ENCODE results near the gene ANKUB1.

ANKUB1 gene

GRCh38 chr3:149713730-149714654, 78.4 kb downstream of the ANKUB1 start:
- in situ Hi-C loops (cut with MboI; ENCODE audit: low sequenced_read_pairs), result no loop called here
